OCI-LY7 (cell line): ENCODE measurements around the gene SFT2D1. TPM values are rescaled to one million over a fixed set of nuclear protein-coding genes. Genes with fewer than 3 reads are reported as not detected.
"Not testable (repeated sequence)": the region's sequence is repeated elsewhere in the genome, so short reads cannot be mapped to it uniquely, and the experiment has no call there.

Experiments used
- BruUV-seq: library from RNA; stranded (reverse); fragments of 400-500 nt; replicated peaks from 2 replicates; lab custom pipeline; 2021; lab: Mats Ljungman, UMichigan
- CTCF ChIA-PET: fragments of 300-600 bp; sonication (Branson Sonifier 250); formaldehyde crosslinking; loops from one replicate; lab custom pipeline; 2022; ENCODE audit warnings: antibody characterized with exemption; ENCODE audit not compliant: unreplicated experiment; lab: Charles Lee
- POLR2A ChIA-PET: fragments of 300-600 bp; sonication (Branson Sonifier 250); formaldehyde crosslinking; loops from one replicate; lab custom pipeline; 2022; ENCODE audit warnings: antibody characterized with exemption; lab: Charles Lee
- DNase-seq: peaks from one replicate; pipeline ENCODE4 v3.0.0-alpha.2; 2015; ENCODE audit warnings: low spot score
- H2AFZ ChIP-seq: fragments of 200-600 bp; sonication (generic), shearing (Covaris generic); 2 replicates; pipeline ENCODE4 v1.6.1; 2014; ENCODE audit warnings: mild to moderate bottlenecking, antibody characterized with exemption, low read length, moderate library complexity
- H3K27ac ChIP-seq: fragments of 200-600 bp; sonication (generic); 2 replicates; pipeline ENCODE4 v1.5.1; 2014; ENCODE audit warnings: mixed run types, low read depth, mild to moderate bottlenecking, moderate library complexity, low read length, inconsistent platforms; ENCODE audit not compliant: poor library complexity, severe bottlenecking
- H3K36me3 ChIP-seq: fragments of 200-600 bp; sonication (generic); 2 replicates; pipeline ENCODE4 v1.6.1; 2014; ENCODE audit warnings: mild to moderate bottlenecking, antibody characterized with exemption, low read length, moderate library complexity, mixed read lengths; ENCODE audit not compliant: insufficient read depth
- H3K4me1 ChIP-seq: fragments of 200-600 bp; sonication (generic); 2 replicates; pipeline ENCODE4 v1.5.1; 2014; ENCODE audit warnings: mild to moderate bottlenecking, low read length; ENCODE audit not compliant: insufficient read depth, poor library complexity, severe bottlenecking
- H3K4me2 ChIP-seq: fragments of 200-600 bp; sonication (generic); 2 replicates; pipeline ENCODE4 v1.6.1; 2014; ENCODE audit warnings: mild to moderate bottlenecking, low read length
- H3K4me3 ChIP-seq: fragments of 200-600 bp; sonication (generic); 2 replicates; pipeline ENCODE4 v1.5.1; 2014; ENCODE audit warnings: mild to moderate bottlenecking, low read depth, low read length; ENCODE audit not compliant: poor library complexity, severe bottlenecking
- H3K79me2 ChIP-seq: fragments of 200-600 bp; sonication (generic); 2 replicates; pipeline ENCODE4 v1.6.1; 2016; ENCODE audit warnings: low read depth, mild to moderate bottlenecking, low read length, moderate library complexity, mixed read lengths; ENCODE audit not compliant: insufficient read depth
- H3K9me2 ChIP-seq: fragments of 200-600 bp; sonication (generic); 2 replicates; pipeline ENCODE4 v1.6.1; 2016; ENCODE audit warnings: mild to moderate bottlenecking, low read length, mixed read lengths; ENCODE audit not compliant: insufficient read depth
- H3K9me3 ChIP-seq: fragments of 200-600 bp; sonication (generic); 2 replicates; pipeline ENCODE4 v1.6.1; 2014; ENCODE audit warnings: mild to moderate bottlenecking, mixed run types, low read length, mixed read lengths
- H4K20me1 ChIP-seq: fragments of 200-600 bp; sonication (generic); 2 replicates; pipeline ENCODE4 v1.6.1; 2014; ENCODE audit warnings: mild to moderate bottlenecking, antibody characterized with exemption, low read length, moderate library complexity, mixed read lengths; ENCODE audit not compliant: insufficient read depth
- CTCF ChIP-seq: fragments of 200-600 bp; sonication (generic); conservative IDR thresholded peaks from 2 replicates; pipeline ENCODE4 v1.5.1; 2014; ENCODE audit warnings: mild to moderate bottlenecking, antibody characterized with exemption, low read length, moderate library complexity, mixed read lengths
- EZH2phosphoT487 ChIP-seq: fragments of 200-600 bp; sonication (generic); IDR thresholded peaks from 2 replicates; pipeline ENCODE4 v1.6.1; 2018; ENCODE audit warnings: low read depth, borderline replicate concordance, mild to moderate bottlenecking, mixed run types, antibody characterized with exemption, low read length, moderate library complexity, mixed read lengths
- intact Hi-C: fragments of 100-400 bp; cut with micrococcal nuclease; formaldehyde crosslinking; loops from one replicate; pipeline ENCODE4 v1.10.0; 2022; ENCODE audit not compliant: unreplicated experiment
- total RNA-seq, 2 experiments: library from RNA; depleted of rRNA in 1 of 2; stranded (reverse); fragments of >200 nt in 1 of 2; shearing (Covaris generic) in 1 of 2; gene quantifications; 2 replicates each; pipeline ENCODE4 v1.2.3, GENCODE V29; 2014 to 2022

Gene SFT2D1
- total RNA-seq, 2 experiments from 2014 or later: 43.4 to 63.9 TPM

- Histone ChIP-seq H3K4me1 (no peaks in the 10 kb centered on the region), H2AFZ (no peak overlapping the region), H3K9me3 (no peaks in the 10 kb centered on the region), H3K79me2 (no peaks in the 10 kb centered on the region), H3K4me2 (no peak overlapping the region), H3K9me2 (no peaks in the 10 kb centered on the region), H3K36me3 (peaks cover 26% of the 10 kb centered on the region), H3K4me3 (no peak overlapping the region), H4K20me1 (no peaks in the 10 kb centered on the region), H3K27ac (no peak overlapping the region)
- ChIA-PET POLR2A (no interaction called here), CTCF (no interaction called here)
- intact Hi-C loops: no loop called here
- no TSS peak for BruUV-seq
- TF ChIP-seq EZH2phosphoT487 (no peak), CTCF (no peak)
- DNase-seq: no peak
These were observed 22.9 kb upstream of the SFT2D1 start for GRCh38 chr6:166365221-166365620.

GRCh38 chr6:166364456-166364855, 22.1 kb upstream of the SFT2D1 start:
- CTCF ChIA-PET: no interaction called here
- TF ChIP-seq EZH2phosphoT487: no peak
- TF ChIP-seq CTCF: no peak
- POLR2A ChIA-PET: interaction anchor here (0.9 to 1.1 kb wide), 2 partner anchors 11 to 37 kb away, joined by 3 to 4 read pairs; no protein-coding TSS in a partner anchor
- H3K79me2 ChIP-seq: no peaks in the 10 kb centered on the region
- H3K4me3 ChIP-seq: no peak overlapping the region
- H3K36me3 ChIP-seq: peaks cover 26% of the 10 kb centered on the region
- no peak overlapping the region for H2AFZ ChIP-seq
- no peak overlapping the region for H3K4me2 ChIP-seq
- H3K4me1 ChIP-seq: no peaks in the 10 kb centered on the region
- intact Hi-C loops: no loop called here
- no TSS peak for BruUV-seq
- peaks cover under 1% of the 10 kb centered on the region; the same call in 1 of the 2 replicates for H3K9me3 ChIP-seq
- DNase-seq: no peak
- no peaks in the 10 kb centered on the region for H3K9me2 ChIP-seq
- H3K27ac ChIP-seq: no peak overlapping the region
- H4K20me1 ChIP-seq: no peaks in the 10 kb centered on the region

GRCh38 chr6:166362427-166362826, 20.1 kb upstream of the SFT2D1 start:
- H3K4me2 ChIP-seq, intact Hi-C loops, H3K9me2 ChIP-seq, H3K79me2 ChIP-seq, H3K4me1 ChIP-seq, CTCF ChIA-PET, DNase-seq, H2AFZ ChIP-seq, POLR2A ChIA-PET, H4K20me1 ChIP-seq, BruUV-seq, H3K4me3 ChIP-seq, H3K27ac ChIP-seq, H3K9me3 ChIP-seq: not testable (repeated sequence)
- peaks cover 26% of the 10 kb centered on the region for H3K36me3 ChIP-seq
